A549 (cell line): Measurements from ENCODE around the gene MRPS34. TPM values are rescaled to one million over a fixed set of nuclear protein-coding genes. Genes with fewer than 3 reads are reported as not detected.

Experiments used
- BHLHE40 ChIP-seq: IDR thresholded peaks from 2 replicates; pipeline ENCODE4 v1.6.1; 2012; ENCODE audit warnings: low read depth, low read length, inconsistent platforms
- CBX2 ChIP-seq: fragments of 200-600 bp; sonication (generic); IDR thresholded peaks from 2 replicates; pipeline ENCODE4 v1.6.1; 2016; ENCODE audit warnings: low read depth, mild to moderate bottlenecking, borderline replicate concordance
- CBX8 ChIP-seq: fragments of 200-600 bp; sonication (generic); IDR thresholded peaks from 2 replicates; pipeline ENCODE4 v1.6.1; 2016
- CEBPB ChIP-seq, 2 experiments: fragments of >200 bp in 1 of 2; sonication (Bioruptor Twin) in 1 of 2; formaldehyde crosslinking in 1 of 2; IDR thresholded peaks; 2 replicates each; pipeline ENCODE4 v1.6.1; 2012 to 2016
- CHD2 ChIP-seq: fragments of 150-350 bp; IDR thresholded peaks from 2 replicates; pipeline ENCODE4 v1.6.1; 2014; ENCODE audit warnings: low read length; ENCODE audit not compliant: partially characterized antibody
- CHD4 ChIP-seq: fragments of 200-600 bp; sonication (generic); IDR thresholded peaks from 2 replicates; pipeline ENCODE4 v1.6.1; 2016; ENCODE audit warnings: antibody characterized with exemption, mild to moderate bottlenecking, borderline replicate concordance
- EHMT2 ChIP-seq: fragments of 200-600 bp; sonication (generic); IDR thresholded peaks from 2 replicates; pipeline ENCODE4 v1.6.1; 2016; ENCODE audit warnings: antibody characterized with exemption, low read depth, mild to moderate bottlenecking, moderate library complexity
- ESRRA ChIP-seq: fragments of 150-350 bp; IDR thresholded peaks from 2 replicates; pipeline ENCODE4 v1.6.1; 2014; ENCODE audit warnings: mild to moderate bottlenecking, low read length, borderline replicate concordance
- FOSL2 ChIP-seq, 2 experiments: fragments of 450-650 bp in 1 of 2; fragments of >200 bp in 1 of 2; sonication (Bioruptor Twin) in 1 of 2; formaldehyde crosslinking; IDR thresholded peaks; 2 replicates each; pipeline versions ENCODE4 v1.5.0 to v1.6.1; 2016 to 2020; ENCODE audit warnings: mild to moderate bottlenecking in 1 of 2, moderate library complexity in 1 of 2
- FOXS1 ChIP-seq: fragments of 250-450 bp; sonication (Bioruptor Pico); IDR thresholded peaks from 2 replicates; pipeline ENCODE4 v1.5.0; 2020; ENCODE audit warnings: mild to moderate bottlenecking, moderate library complexity
- HOXA7 ChIP-seq: fragments of 250-450 bp; sonication (Bioruptor Pico); IDR thresholded peaks from 2 replicates; pipeline ENCODE4 v1.5.0; 2020; ENCODE audit warnings: mild to moderate bottlenecking, moderate library complexity
- HOXB5 ChIP-seq: fragments of 250-450 bp; sonication (Bioruptor Pico); IDR thresholded peaks from 2 replicates; pipeline ENCODE4 v1.5.0; 2020; ENCODE audit warnings: mild to moderate bottlenecking, moderate library complexity
- KDM1A ChIP-seq: fragments of 200-600 bp; sonication (generic); IDR thresholded peaks from 2 replicates; pipeline ENCODE4 v1.6.1; 2016; ENCODE audit warnings: low read depth, mild to moderate bottlenecking
- MAFK ChIP-seq: fragments of 450-650 bp; IDR thresholded peaks from 2 replicates; pipeline ENCODE4 v1.6.1; 2014; ENCODE audit not compliant: partially characterized antibody
- NPAS2 ChIP-seq: fragments of 250-450 bp; sonication (Bioruptor Pico); IDR thresholded peaks from 2 replicates; pipeline ENCODE4 v1.8.0; 2022; ENCODE audit warnings: mild to moderate bottlenecking, moderate library complexity, borderline replicate concordance
- POLR2A ChIP-seq: IDR thresholded peaks from 2 replicates; pipeline ENCODE4 v1.6.1; 2012; ENCODE audit warnings: mild to moderate bottlenecking, low read length
- RARB ChIP-seq: fragments of 250-450 bp; sonication (Bioruptor Pico); IDR thresholded peaks from 2 replicates; pipeline ENCODE4 v1.8.0; 2021; ENCODE audit warnings: mild to moderate bottlenecking, moderate library complexity
- RFX5 ChIP-seq: fragments of 450-650 bp; IDR thresholded peaks from 2 replicates; pipeline ENCODE4 v1.7.1; 2014; ENCODE audit warnings: antibody characterized with exemption, mild to moderate bottlenecking, moderate library complexity
- polyA plus RNA-seq, 4 experiments: library from polyadenylated mRNA; depleted of rRNA in 3 of 4; stranded (reverse); fragments of >200 nt; fragmentation: RNase III in 1 of 4; extraction: RNeasy Plus Mini Kit Qiagen cat#74134 plus additional on column Dnase treatment in 1 of 4; gene quantifications; 2 replicates in 3 of 4; 3 replicates in 1 of 4; pipeline ENCODE4 v1.2.3, GENCODE V29; 2011 to 2017
- TF ChIP-seq, protein P1 (sequence below): fragments of 250-450 bp; sonication (Bioruptor Pico); IDR thresholded peaks from 2 replicates; pipeline ENCODE4 v1.5.0; 2021; ENCODE audit warnings: mild to moderate bottlenecking, moderate library complexity, borderline replicate concordance
- TF ChIP-seq, protein P2 (sequence below): fragments of 250-450 bp; sonication (Bioruptor Pico); IDR thresholded peaks from 2 replicates; pipeline ENCODE4 v1.5.0; 2020; ENCODE audit warnings: low read depth, mild to moderate bottlenecking, moderate library complexity
- TF ChIP-seq, protein P3 (sequence below): IDR thresholded peaks from 2 replicates; pipeline ENCODE4 v1.6.1; 2012
- TF ChIP-seq, protein P4 (sequence below): fragments of 450-650 bp; IDR thresholded peaks from 2 replicates; pipeline ENCODE4 v1.6.1; 2014; ENCODE audit warnings: antibody characterized with exemption
- TF ChIP-seq, protein P5 (sequence below): fragments of 150-350 bp; IDR thresholded peaks from 2 replicates; pipeline ENCODE4 v1.6.1; 2014; ENCODE audit warnings: low read depth, mild to moderate bottlenecking, low read length
- TF ChIP-seq, protein P6 (sequence below): fragments of 200-600 bp; sonication (generic); IDR thresholded peaks from 2 replicates; pipeline ENCODE4 v1.6.1; 2016; ENCODE audit warnings: antibody characterized with exemption, mild to moderate bottlenecking, moderate library complexity
- TF ChIP-seq, protein P7 (sequence below): IDR thresholded peaks from 2 replicates; pipeline ENCODE4 v1.6.1; 2012

Gene MRPS34
- polyA plus RNA-seq, 2 of the 4 experiments (the other 2 are of a cell fraction), result 118 to 220 TPM

DNA sequence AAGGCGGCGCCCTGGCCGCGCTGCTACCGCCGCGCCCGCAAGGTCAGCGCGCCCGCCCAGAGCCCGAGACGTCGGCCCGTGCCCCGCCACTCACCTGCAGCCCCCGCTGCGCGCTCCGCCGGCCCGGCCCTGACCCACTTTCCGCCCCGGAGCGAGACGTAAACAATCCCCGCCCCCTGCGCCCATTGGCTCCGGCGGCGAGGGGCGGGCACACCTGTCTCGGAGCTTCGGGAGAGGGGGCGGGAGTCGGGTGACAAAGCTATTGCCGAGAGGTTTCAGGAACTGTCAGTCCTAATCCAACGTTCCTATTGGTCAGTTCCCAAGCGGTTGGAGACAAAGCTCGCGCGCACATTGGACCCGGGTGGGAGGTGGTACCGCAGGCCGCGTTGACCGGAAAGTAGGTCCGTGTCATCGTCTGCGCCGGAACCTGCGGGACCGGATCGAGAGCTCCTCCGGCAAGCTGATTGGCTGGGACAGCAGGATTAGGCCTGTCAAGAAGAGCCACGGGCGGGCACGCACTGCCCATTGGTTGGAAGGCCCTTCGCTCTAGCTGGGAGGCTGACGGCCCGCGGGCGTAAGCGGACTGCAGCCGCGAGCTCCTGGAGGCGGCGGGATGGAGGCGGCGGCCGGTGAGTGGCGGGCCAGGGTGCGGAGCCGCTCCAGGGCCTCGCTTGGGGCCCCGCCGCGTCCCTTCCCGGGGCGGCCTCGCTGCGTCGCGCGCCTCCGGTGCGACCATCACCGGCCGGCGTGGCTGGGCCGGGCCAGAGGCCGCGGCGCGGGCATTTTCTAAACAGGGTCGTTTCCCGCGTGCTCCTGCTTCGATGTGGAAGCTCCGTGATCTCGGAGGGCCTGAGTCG lies 9.7 kb upstream of the MRPS34 start, which contains the start of the genes NUBP2 and SPSB3 (continued):
- TF ChIP-seq CHD2 (no peak), FOSL2 (IDR thresholded peaks at IDR 0.05) (no peak), FOSL2 (CRISPR knock-in tag; IDR thresholded peaks at IDR 0.05) (no peak), RARB (CRISPR knock-in tag) (no peak), HOXB5 (no peak), HOXA7 (no peak), CBX2 (no peak), NPAS2 (CRISPR knock-in tag) (no peak), CEBPB (IDR thresholded peaks at IDR 0.05) (no peak), BHLHE40 (no peak), ESRRA (no peak), KDM1A (no peak), CBX8 (no peak), POLR2A (peak; percentile 45), MAFK (no peak), RFX5 (peak; percentile 67; the same call in 1 of the 2 replicates), CHD4 (no peak), FOXS1 (CRISPR knock-in tag) (no peak), EHMT2 (no peak)
- TF ChIP-seq, protein P1, sequence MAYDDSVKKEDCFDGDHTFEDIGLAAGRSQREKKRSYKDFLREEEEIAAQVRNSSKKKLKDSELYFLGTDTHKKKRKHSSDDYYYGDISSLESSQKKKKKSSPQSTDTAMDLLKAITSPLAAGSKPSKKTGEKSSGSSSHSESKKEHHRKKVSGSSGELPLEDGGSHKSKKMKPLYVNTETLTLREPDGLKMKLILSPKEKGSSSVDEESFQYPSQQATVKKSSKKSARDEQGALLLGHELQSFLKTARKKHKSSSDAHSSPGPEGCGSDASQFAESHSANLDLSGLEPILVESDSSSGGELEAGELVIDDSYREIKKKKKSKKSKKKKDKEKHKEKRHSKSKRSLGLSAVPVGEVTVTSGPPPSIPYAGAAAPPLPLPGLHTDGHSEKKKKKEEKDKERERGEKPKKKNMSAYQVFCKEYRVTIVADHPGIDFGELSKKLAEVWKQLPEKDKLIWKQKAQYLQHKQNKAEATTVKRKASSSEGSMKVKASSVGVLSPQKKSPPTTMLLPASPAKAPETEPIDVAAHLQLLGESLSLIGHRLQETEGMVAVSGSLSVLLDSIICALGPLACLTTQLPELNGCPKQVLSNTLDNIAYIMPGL (CRISPR knock-in tag), result no peak
- TF ChIP-seq, protein P2, sequence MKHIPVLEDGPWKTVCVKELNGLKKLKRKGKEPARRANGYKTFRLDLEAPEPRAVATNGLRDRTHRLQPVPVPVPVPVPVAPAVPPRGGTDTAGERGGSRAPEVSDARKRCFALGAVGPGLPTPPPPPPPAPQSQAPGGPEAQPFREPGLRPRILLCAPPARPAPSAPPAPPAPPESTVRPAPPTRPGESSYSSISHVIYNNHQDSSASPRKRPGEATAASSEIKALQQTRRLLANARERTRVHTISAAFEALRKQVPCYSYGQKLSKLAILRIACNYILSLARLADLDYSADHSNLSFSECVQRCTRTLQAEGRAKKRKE (CRISPR knock-in tag), result no peak
- TF ChIP-seq, protein P3, sequence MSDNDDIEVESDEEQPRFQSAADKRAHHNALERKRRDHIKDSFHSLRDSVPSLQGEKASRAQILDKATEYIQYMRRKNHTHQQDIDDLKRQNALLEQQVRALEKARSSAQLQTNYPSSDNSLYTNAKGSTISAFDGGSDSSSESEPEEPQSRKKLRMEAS, result peak; percentile 60
- TF ChIP-seq, protein P4, sequence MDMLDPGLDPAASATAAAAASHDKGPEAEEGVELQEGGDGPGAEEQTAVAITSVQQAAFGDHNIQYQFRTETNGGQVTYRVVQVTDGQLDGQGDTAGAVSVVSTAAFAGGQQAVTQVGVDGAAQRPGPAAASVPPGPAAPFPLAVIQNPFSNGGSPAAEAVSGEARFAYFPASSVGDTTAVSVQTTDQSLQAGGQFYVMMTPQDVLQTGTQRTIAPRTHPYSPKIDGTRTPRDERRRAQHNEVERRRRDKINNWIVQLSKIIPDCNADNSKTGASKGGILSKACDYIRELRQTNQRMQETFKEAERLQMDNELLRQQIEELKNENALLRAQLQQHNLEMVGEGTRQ, result no peak
- TF ChIP-seq, protein P5, sequence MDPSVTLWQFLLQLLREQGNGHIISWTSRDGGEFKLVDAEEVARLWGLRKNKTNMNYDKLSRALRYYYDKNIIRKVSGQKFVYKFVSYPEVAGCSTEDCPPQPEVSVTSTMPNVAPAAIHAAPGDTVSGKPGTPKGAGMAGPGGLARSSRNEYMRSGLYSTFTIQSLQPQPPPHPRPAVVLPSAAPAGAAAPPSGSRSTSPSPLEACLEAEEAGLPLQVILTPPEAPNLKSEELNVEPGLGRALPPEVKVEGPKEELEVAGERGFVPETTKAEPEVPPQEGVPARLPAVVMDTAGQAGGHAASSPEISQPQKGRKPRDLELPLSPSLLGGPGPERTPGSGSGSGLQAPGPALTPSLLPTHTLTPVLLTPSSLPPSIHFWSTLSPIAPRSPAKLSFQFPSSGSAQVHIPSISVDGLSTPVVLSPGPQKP, result no peak
- TF ChIP-seq, protein P6, sequence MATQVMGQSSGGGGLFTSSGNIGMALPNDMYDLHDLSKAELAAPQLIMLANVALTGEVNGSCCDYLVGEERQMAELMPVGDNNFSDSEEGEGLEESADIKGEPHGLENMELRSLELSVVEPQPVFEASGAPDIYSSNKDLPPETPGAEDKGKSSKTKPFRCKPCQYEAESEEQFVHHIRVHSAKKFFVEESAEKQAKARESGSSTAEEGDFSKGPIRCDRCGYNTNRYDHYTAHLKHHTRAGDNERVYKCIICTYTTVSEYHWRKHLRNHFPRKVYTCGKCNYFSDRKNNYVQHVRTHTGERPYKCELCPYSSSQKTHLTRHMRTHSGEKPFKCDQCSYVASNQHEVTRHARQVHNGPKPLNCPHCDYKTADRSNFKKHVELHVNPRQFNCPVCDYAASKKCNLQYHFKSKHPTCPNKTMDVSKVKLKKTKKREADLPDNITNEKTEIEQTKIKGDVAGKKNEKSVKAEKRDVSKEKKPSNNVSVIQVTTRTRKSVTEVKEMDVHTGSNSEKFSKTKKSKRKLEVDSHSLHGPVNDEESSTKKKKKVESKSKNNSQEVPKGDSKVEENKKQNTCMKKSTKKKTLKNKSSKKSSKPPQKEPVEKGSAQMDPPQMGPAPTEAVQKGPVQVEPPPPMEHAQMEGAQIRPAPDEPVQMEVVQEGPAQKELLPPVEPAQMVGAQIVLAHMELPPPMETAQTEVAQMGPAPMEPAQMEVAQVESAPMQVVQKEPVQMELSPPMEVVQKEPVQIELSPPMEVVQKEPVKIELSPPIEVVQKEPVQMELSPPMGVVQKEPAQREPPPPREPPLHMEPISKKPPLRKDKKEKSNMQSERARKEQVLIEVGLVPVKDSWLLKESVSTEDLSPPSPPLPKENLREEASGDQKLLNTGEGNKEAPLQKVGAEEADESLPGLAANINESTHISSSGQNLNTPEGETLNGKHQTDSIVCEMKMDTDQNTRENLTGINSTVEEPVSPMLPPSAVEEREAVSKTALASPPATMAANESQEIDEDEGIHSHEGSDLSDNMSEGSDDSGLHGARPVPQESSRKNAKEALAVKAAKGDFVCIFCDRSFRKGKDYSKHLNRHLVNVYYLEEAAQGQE, result no peak
- TF ChIP-seq, protein P7, sequence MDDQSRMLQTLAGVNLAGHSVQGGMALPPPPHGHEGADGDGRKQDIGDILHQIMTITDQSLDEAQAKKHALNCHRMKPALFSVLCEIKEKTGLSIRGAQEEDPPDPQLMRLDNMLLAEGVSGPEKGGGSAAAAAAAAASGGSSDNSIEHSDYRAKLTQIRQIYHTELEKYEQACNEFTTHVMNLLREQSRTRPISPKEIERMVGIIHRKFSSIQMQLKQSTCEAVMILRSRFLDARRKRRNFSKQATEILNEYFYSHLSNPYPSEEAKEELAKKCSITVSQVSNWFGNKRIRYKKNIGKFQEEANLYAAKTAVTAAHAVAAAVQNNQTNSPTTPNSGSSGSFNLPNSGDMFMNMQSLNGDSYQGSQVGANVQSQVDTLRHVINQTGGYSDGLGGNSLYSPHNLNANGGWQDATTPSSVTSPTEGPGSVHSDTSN, result peak; percentile 98
